HEK293 (cell line): ENCODE data around the gene RNASEH2A.

Experiments used
- CTCF ChIA-PET: fragments of 350-600 bp; formaldehyde crosslinking; extraction: SDS; loops from one replicate; lab custom pipeline; 2021; ENCODE audit warnings: antibody characterized with exemption; lab: Yijun Ruan, JAX
- POLR2A ChIA-PET: fragments of 300-600 bp; formaldehyde crosslinking; extraction: SDS; loops from one replicate; lab custom pipeline; 2020; ENCODE audit warnings: antibody characterized with exemption, inconsistent platforms; lab: Yijun Ruan, JAX
- H3K27ac ChIP-seq: fragments of 200-500 bp; sonication (Bioruptor generic); 2 replicates; pipeline ENCODE4 v1.5.1; 2014; ENCODE audit warnings: low read depth, low read length, control low read depth, inconsistent platforms; ENCODE audit errors: extremely low read depth
- H3K36me3 ChIP-seq, 2 experiments: fragments of 200-500 bp in 1 of 2; sonication (Bioruptor generic) in 1 of 2; 1 replicate in 1 of 2; 2 replicates in 1 of 2; pipeline ENCODE4 v1.5.1; 2014 to 2017; ENCODE audit warnings: inconsistent platforms in 2 of 2, low read length in 2 of 2; ENCODE audit not compliant: control insufficient read depth in 2 of 2, insufficient read depth in 1 of 2
- H3K4me1 ChIP-seq: fragments of 200-500 bp; sonication (Bioruptor generic); 2 replicates; pipeline ENCODE4 v1.5.1; 2014; ENCODE audit warnings: mild to moderate bottlenecking, low read length, inconsistent platforms; ENCODE audit not compliant: control insufficient read depth, insufficient read depth
- H3K4me3 ChIP-seq: 2 replicates; pipeline ENCODE4 v1.5.1; 2011; ENCODE audit warnings: low read depth, mild to moderate bottlenecking, control low read depth, low read length, moderate library complexity
- H3K9me3 ChIP-seq: fragments of 200-500 bp; sonication (Bioruptor generic); 2 replicates; pipeline ENCODE4 v1.5.1; 2014; ENCODE audit warnings: low read depth, low read length, inconsistent platforms; ENCODE audit not compliant: control insufficient read depth, insufficient read depth
- EGR2 ChIP-seq: fragments of 450-650 bp; formaldehyde crosslinking; IDR thresholded peaks from 2 replicates; pipeline ENCODE4 v1.5.1; 2016; ENCODE audit warnings: low read depth, missing biosample characterization, missing genetic modification characterization
- GLI2 ChIP-seq: fragments of 450-650 bp; formaldehyde crosslinking; IDR thresholded peaks from 2 replicates; pipeline ENCODE4; 2017; ENCODE audit warnings: missing biosample characterization, missing genetic modification characterization, low read depth, borderline replicate concordance
- GLIS1 ChIP-seq: fragments of 450-650 bp; formaldehyde crosslinking; IDR thresholded peaks from 2 replicates; pipeline ENCODE4 v1.5.1; 2016; ENCODE audit warnings: missing biosample characterization, missing genetic modification characterization
- KLF1 ChIP-seq: fragments of 450-650 bp; formaldehyde crosslinking; IDR thresholded peaks from 2 replicates; pipeline ENCODE4 v1.5.1; 2016; ENCODE audit warnings: missing biosample characterization, missing genetic modification characterization
- KLF10 ChIP-seq: fragments of 450-650 bp; IDR thresholded peaks from 2 replicates; pipeline ENCODE4 v1.5.1; 2018; ENCODE audit warnings: missing biosample characterization, mild to moderate bottlenecking, missing genetic modification characterization
- KLF16 ChIP-seq: fragments of 450-650 bp; formaldehyde crosslinking; IDR thresholded peaks from 2 replicates; pipeline ENCODE4 v1.5.1; 2017; ENCODE audit warnings: missing biosample characterization, missing genetic modification characterization
- KLF7 ChIP-seq: fragments of 450-650 bp; formaldehyde crosslinking; IDR thresholded peaks from 2 replicates; pipeline ENCODE4 v1.5.1; 2016; ENCODE audit warnings: missing biosample characterization, missing genetic modification characterization, borderline replicate concordance
- KLF9 ChIP-seq: fragments of 450-650 bp; formaldehyde crosslinking; IDR thresholded peaks from 2 replicates; pipeline ENCODE4 v1.5.1; 2016; ENCODE audit warnings: missing biosample characterization, missing genetic modification characterization, low read depth
- OSR2 ChIP-seq: fragments of 450-650 bp; formaldehyde crosslinking; IDR thresholded peaks from 2 replicates; pipeline ENCODE4 v1.5.1; 2016; ENCODE audit warnings: missing biosample characterization, missing genetic modification characterization
- SP2 ChIP-seq: fragments of 450-650 bp; formaldehyde crosslinking; IDR thresholded peaks from 2 replicates; pipeline ENCODE4 v1.5.1; 2016; ENCODE audit warnings: missing biosample characterization, missing genetic modification characterization
- SP3 ChIP-seq: fragments of 450-650 bp; formaldehyde crosslinking; IDR thresholded peaks from 2 replicates; pipeline ENCODE4 v1.5.1; 2016; ENCODE audit warnings: missing biosample characterization, missing genetic modification characterization
- SP7 ChIP-seq: fragments of 450-650 bp; formaldehyde crosslinking; IDR thresholded peaks from 2 replicates; pipeline ENCODE4 v1.5.1; 2016; ENCODE audit warnings: missing biosample characterization, missing genetic modification characterization
- YY1 ChIP-seq: fragments of 450-650 bp; formaldehyde crosslinking; IDR thresholded peaks from 2 replicates; pipeline ENCODE4 v1.5.1; 2018; ENCODE audit warnings: missing biosample characterization, missing genetic modification characterization
- ZBTB48 ChIP-seq: fragments of 450-650 bp; formaldehyde crosslinking; IDR thresholded peaks from 2 replicates; pipeline ENCODE4 v1.5.1; 2016; ENCODE audit warnings: missing biosample characterization, missing genetic modification characterization
- ZIC2 ChIP-seq: fragments of 450-650 bp; formaldehyde crosslinking; IDR thresholded peaks from 2 replicates; pipeline ENCODE4 v1.5.1; 2016; ENCODE audit warnings: missing biosample characterization, missing genetic modification characterization
- ZNF114 ChIP-seq: fragments of 450-650 bp; formaldehyde crosslinking; IDR thresholded peaks from 2 replicates; pipeline ENCODE4 v1.5.0; 2017; ENCODE audit warnings: missing biosample characterization, missing genetic modification characterization
- ZNF214 ChIP-seq: fragments of 450-650 bp; formaldehyde crosslinking; IDR thresholded peaks from 2 replicates; pipeline ENCODE4 v1.5.1; 2017; ENCODE audit warnings: missing biosample characterization, mild to moderate bottlenecking, missing genetic modification characterization, borderline replicate concordance
- ZNF391 ChIP-seq: fragments of 450-650 bp; formaldehyde crosslinking; IDR thresholded peaks from 2 replicates; pipeline ENCODE4 v1.5.1; 2016; ENCODE audit warnings: low read depth, missing biosample characterization, missing genetic modification characterization, borderline replicate concordance
- ZNF48 ChIP-seq: fragments of 450-650 bp; formaldehyde crosslinking; IDR thresholded peaks from 2 replicates; pipeline ENCODE4 v1.5.1; 2016; ENCODE audit warnings: missing biosample characterization, missing genetic modification characterization
- ZNF561 ChIP-seq: fragments of 450-650 bp; IDR thresholded peaks from 2 replicates; pipeline ENCODE4 v1.5.1; 2018; ENCODE audit warnings: missing biosample characterization, missing genetic modification characterization, borderline replicate concordance
- ZNF610 ChIP-seq: fragments of 450-650 bp; formaldehyde crosslinking; IDR thresholded peaks from 2 replicates; pipeline ENCODE4 v1.5.1; 2016; ENCODE audit warnings: missing biosample characterization, missing genetic modification characterization, borderline replicate concordance
- ZNF621 ChIP-seq: fragments of 450-650 bp; formaldehyde crosslinking; IDR thresholded peaks from 2 replicates; pipeline ENCODE4 v1.5.1; 2017; ENCODE audit warnings: missing biosample characterization, missing genetic modification characterization
- ZNF843 ChIP-seq: fragments of 450-650 bp; formaldehyde crosslinking; IDR thresholded peaks from 2 replicates; pipeline ENCODE4 v1.5.1; 2016; ENCODE audit warnings: missing biosample characterization, missing genetic modification characterization
- ZSCAN16 ChIP-seq: fragments of 450-650 bp; formaldehyde crosslinking; IDR thresholded peaks from 2 replicates; pipeline ENCODE4 v1.5.1; 2016; ENCODE audit warnings: missing biosample characterization, missing genetic modification characterization
- ZSCAN30 ChIP-seq: fragments of 450-650 bp; IDR thresholded peaks from 2 replicates; pipeline ENCODE4 v1.5.1; 2018; ENCODE audit warnings: missing biosample characterization, mild to moderate bottlenecking, missing genetic modification characterization, moderate library complexity
- ZXDB ChIP-seq: fragments of 450-650 bp; formaldehyde crosslinking; IDR thresholded peaks from 2 replicates; pipeline ENCODE4 v1.5.1; 2016; ENCODE audit warnings: missing biosample characterization, missing genetic modification characterization
- TF ChIP-seq, protein P1 (sequence below): fragments of 450-650 bp; formaldehyde crosslinking; conservative IDR thresholded peaks from 2 replicates; pipeline ENCODE4 v1.5.1; 2016; ENCODE audit warnings: low read depth, missing biosample characterization, missing genetic modification characterization
- TF ChIP-seq, protein P2 (sequence below): fragments of 450-650 bp; formaldehyde crosslinking; IDR thresholded peaks from 2 replicates; pipeline ENCODE4 v1.5.1; 2016; ENCODE audit warnings: missing biosample characterization, missing genetic modification characterization
- TF ChIP-seq, protein P3 (sequence below): fragments of 450-650 bp; formaldehyde crosslinking; optimal IDR thresholded peaks from 2 replicates; pipeline ENCODE3; 2016; ENCODE audit warnings: missing biosample characterization, mild to moderate bottlenecking, missing genetic modification characterization
- TF ChIP-seq, protein P4 (sequence below): fragments of 450-650 bp; formaldehyde crosslinking; IDR thresholded peaks from 2 replicates; pipeline ENCODE4 v1.5.1; 2016; ENCODE audit warnings: missing biosample characterization, missing genetic modification characterization

RNASEH2A gene

GRCh38 chr19:12833738-12834565 lies 27.6 kb downstream of the RNASEH2A start:
- Histone ChIP-seq H3K9me3 (no peaks in the 10 kb centered on the region), H3K36me3 (no peaks in the 10 kb centered on the region), H3K4me3 (peak overlapping the region; percentile 58), H3K27ac (no peak overlapping the region; the same call in 1 of the 2 replicates), H3K4me1 (0 out of 2 replicates have a peak, but pooled peaks cover 2% of the 10 kb centered on the region)
- ChIA-PET CTCF (interaction anchor here (0.6 to 1.9 kb wide), 7 partner anchors 8 to 94 kb away, joined by 3 to 15 read pairs (median 3); no protein-coding TSS in a partner anchor), POLR2A (interaction anchor here (1.4 to 1.5 kb wide), 2 partner anchors 28 to 47 kb away, joined by 3 to 6 read pairs; partner anchors contain the start of genes DNASE2 and RNASEH2A)
- TF ChIP-seq GLI2 (tag by site-specific recombination): no peak
- TF ChIP-seq EGR2 (tag by site-specific recombination): peak; percentile 90; the same call in 1 of the 2 replicates
- 0 out of 2 replicates have a peak, but pooled peaks have one; percentile 17 for TF ChIP-seq KLF16 (tag by site-specific recombination)
- no peak for TF ChIP-seq ZXDB
- no peak for TF ChIP-seq KLF7
- peak; percentile 81 for TF ChIP-seq KLF1
- 0 out of 2 replicates have a peak, but pooled peaks have one; percentile 6 for TF ChIP-seq OSR2
- no peak for TF ChIP-seq ZNF214
- TF ChIP-seq ZNF843 (tag by site-specific recombination): no peak
- TF ChIP-seq ZNF48: no peak
- TF ChIP-seq, protein P1, sequence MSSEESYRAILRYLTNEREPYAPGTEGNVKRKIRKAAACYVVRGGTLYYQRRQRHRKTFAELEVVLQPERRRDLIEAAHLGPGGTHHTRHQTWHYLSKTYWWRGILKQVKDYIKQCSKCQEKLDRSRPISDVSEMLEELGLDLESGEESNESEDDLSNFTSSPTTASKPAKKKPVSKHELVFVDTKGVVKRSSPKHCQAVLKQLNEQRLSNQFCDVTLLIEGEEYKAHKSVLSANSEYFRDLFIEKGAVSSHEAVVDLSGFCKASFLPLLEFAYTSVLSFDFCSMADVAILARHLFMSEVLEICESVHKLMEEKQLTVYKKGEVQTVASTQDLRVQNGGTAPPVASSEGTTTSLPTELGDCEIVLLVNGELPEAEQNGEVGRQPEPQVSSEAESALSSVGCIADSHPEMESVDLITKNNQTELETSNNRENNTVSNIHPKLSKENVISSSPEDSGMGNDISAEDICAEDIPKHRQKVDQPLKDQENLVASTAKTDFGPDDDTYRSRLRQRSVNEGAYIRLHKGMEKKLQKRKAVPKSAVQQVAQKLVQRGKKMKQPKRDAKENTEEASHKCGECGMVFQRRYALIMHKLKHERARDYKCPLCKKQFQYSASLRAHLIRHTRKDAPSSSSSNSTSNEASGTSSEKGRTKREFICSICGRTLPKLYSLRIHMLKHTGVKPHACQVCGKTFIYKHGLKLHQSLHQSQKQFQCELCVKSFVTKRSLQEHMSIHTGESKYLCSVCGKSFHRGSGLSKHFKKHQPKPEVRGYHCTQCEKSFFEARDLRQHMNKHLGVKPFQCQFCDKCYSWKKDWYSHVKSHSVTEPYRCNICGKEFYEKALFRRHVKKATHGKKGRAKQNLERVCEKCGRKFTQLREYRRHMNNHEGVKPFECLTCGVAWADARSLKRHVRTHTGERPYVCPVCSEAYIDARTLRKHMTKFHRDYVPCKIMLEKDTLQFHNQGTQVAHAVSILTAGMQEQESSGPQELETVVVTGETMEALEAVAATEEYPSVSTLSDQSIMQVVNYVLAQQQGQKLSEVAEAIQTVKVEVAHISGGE: peak; percentile 35; the same call in 1 of the 2 replicates
- TF ChIP-seq YY1: peak; percentile 67; the same call in 1 of the 2 replicates
- peak; percentile 64 for TF ChIP-seq SP3 (tag by site-specific recombination)
- peak; percentile 34; the same call in 1 of the 2 replicates for TF ChIP-seq SP2 (tag by site-specific recombination)
- 0 out of 2 replicates have a peak, but pooled peaks have one; percentile 33 for TF ChIP-seq SP7 (tag by site-specific recombination)
- TF ChIP-seq, protein P2, sequence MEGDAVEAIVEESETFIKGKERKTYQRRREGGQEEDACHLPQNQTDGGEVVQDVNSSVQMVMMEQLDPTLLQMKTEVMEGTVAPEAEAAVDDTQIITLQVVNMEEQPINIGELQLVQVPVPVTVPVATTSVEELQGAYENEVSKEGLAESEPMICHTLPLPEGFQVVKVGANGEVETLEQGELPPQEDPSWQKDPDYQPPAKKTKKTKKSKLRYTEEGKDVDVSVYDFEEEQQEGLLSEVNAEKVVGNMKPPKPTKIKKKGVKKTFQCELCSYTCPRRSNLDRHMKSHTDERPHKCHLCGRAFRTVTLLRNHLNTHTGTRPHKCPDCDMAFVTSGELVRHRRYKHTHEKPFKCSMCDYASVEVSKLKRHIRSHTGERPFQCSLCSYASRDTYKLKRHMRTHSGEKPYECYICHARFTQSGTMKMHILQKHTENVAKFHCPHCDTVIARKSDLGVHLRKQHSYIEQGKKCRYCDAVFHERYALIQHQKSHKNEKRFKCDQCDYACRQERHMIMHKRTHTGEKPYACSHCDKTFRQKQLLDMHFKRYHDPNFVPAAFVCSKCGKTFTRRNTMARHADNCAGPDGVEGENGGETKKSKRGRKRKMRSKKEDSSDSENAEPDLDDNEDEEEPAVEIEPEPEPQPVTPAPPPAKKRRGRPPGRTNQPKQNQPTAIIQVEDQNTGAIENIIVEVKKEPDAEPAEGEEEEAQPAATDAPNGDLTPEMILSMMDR: peak; percentile 57
- no peak for TF ChIP-seq ZNF621 (tag by site-specific recombination)
- TF ChIP-seq ZSCAN16 (tag by site-specific recombination): no peak
- TF ChIP-seq, protein P3, sequence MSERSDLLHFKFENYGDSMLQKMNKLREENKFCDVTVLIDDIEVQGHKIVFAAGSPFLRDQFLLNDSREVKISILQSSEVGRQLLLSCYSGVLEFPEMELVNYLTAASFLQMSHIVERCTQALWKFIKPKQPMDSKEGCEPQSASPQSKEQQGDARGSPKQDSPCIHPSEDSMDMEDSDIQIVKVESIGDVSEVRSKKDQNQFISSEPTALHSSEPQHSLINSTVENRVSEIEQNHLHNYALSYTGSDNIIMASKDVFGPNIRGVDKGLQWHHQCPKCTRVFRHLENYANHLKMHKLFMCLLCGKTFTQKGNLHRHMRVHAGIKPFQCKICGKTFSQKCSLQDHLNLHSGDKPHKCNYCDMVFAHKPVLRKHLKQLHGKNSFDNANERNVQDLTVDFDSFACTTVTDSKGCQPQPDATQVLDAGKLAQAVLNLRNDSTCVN (tag by site-specific recombination): peak; percentile 82
- TF ChIP-seq ZNF114: no peak
- TF ChIP-seq ZSCAN30: 0 out of 2 replicates have a peak, but pooled peaks have one; percentile 35
- TF ChIP-seq, protein P4, sequence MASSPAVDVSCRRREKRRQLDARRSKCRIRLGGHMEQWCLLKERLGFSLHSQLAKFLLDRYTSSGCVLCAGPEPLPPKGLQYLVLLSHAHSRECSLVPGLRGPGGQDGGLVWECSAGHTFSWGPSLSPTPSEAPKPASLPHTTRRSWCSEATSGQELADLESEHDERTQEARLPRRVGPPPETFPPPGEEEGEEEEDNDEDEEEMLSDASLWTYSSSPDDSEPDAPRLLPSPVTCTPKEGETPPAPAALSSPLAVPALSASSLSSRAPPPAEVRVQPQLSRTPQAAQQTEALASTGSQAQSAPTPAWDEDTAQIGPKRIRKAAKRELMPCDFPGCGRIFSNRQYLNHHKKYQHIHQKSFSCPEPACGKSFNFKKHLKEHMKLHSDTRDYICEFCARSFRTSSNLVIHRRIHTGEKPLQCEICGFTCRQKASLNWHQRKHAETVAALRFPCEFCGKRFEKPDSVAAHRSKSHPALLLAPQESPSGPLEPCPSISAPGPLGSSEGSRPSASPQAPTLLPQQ (tag by site-specific recombination): peak; percentile 43
- 0 out of 2 replicates have a peak, but pooled peaks have one; percentile 19 for TF ChIP-seq ZNF610 (tag by site-specific recombination)
- TF ChIP-seq ZBTB48 (tag by site-specific recombination): peak; percentile 55; the same call in 1 of the 2 replicates
- TF ChIP-seq KLF9 (tag by site-specific recombination): peak; percentile 78
- TF ChIP-seq ZIC2: peak; percentile 82; the same call in 1 of the 2 replicates
- TF ChIP-seq GLIS1 (tag by site-specific recombination): peak; percentile 78
- no peak for TF ChIP-seq ZNF391 (tag by site-specific recombination)
- TF ChIP-seq KLF10: peak; percentile 42; the same call in 1 of the 2 replicates
- peak; percentile 87; the same call in 1 of the 2 replicates for TF ChIP-seq ZNF561 (tag by site-specific recombination)
